ENCODE results near the gene DLST.

- TF ChIP-seq EZH2phosphoT487 (IDR thresholded peaks at IDR 0.05; ENCODE audit: borderline replicate concordance, low read depth, low read length), result no peak
- no peak for TF ChIP-seq CTCF (conservative IDR thresholded peaks at IDR 0.05; ENCODE audit: low read length)
Observed at GRCh38 chr14:74888164-74889158, 6.7 kb downstream of the DLST start.

All from OCI-LY7 (cell line).